Right ventricle myocardium inferior (tissue), 1 donor: ENCODE measurements around the gene ZSCAN30. TPM values are rescaled to one million over a fixed set of nuclear protein-coding genes. Genes with fewer than 3 reads are reported as not detected.

Experiments used
- total RNA-seq: library from RNA; stranded (reverse); fragmentation: NEBNext Ultra II Directional; extraction: Animal tissue kit (Norgen Biotek cat#: 25700); gene quantifications from one replicate; pipeline ENCODE4 v1.2.1, GENCODE V29; 2021
- donor health status: DM: no; HTN: yes; CAD: no; lungs with severe emphysema.

ZSCAN30 gene
- total RNA-seq, 1 donor from 2014 or later: 9.5 TPM

Other genes starting within 250 kb of the ZSCAN30 start
- gene MAPRE2, start 248.8 kb downstream of the ZSCAN30 start, total RNA-seq: 112 TPM
- gene ZNF397, start 49.2 kb downstream of the ZSCAN30 start, total RNA-seq: 15.5 TPM
- gene ZNF24, start 54.2 kb upstream of the ZSCAN30 start, total RNA-seq: 50.2 TPM
- gene ZNF396, start 87.1 kb upstream of the ZSCAN30 start, total RNA-seq: 0.70 TPM
- 21.3 TPM for gene INO80C, start 207.7 kb upstream of the ZSCAN30 start, total RNA-seq